HCT116 (cell line): ENCODE data around the gene VAV2. TPM values are rescaled to one million over a fixed set of nuclear protein-coding genes. Genes with fewer than 3 reads are reported as not detected.

Experiments used
- ATAC-seq: fragments of 200-7000 bp; cut with Tn5 transposase; 2 replicates; pipeline ENCODE4 v1.9.1; 2020; ENCODE audit warnings: mild to moderate bottlenecking, moderate library complexity
- BruUV-seq: library from RNA; stranded (reverse); fragments of 400-500 nt; replicated peaks from 2 replicates; lab custom pipeline; 2021; lab: Mats Ljungman, UMichigan
- CTCF ChIA-PET: fragments of 300-600 bp; sonication (Branson Sonifier 250); formaldehyde crosslinking; loops from one replicate; lab custom pipeline; 2021; ENCODE audit warnings: antibody characterized with exemption; lab: Charles Lee
- POLR2A ChIA-PET: fragments of 300-600, 350-600 bp; sonication (Branson Sonifier 250); formaldehyde crosslinking; loops from one replicate; lab custom pipeline; 2021; ENCODE audit warnings: antibody characterized with exemption; lab: Charles Lee
- RAD21 ChIA-PET, 2 experiments: fragments of 300-600 bp; sonication (Branson Sonifier 250); formaldehyde crosslinking; loops; one replicate each; lab custom pipeline; 2023; ENCODE audit warnings: low total read pairs in 2 of 2; ENCODE audit not compliant: uncharacterized antibody in 2 of 2, unreplicated experiment in 2 of 2, low non-redundant PET in 1 of 2; lab: Charles Lee
- DNase-seq: peaks from one replicate; pipeline ENCODE4 v3.0.0-alpha.2; 2010; ENCODE audit warnings: low read depth, low spot score
- H2AFZ ChIP-seq: fragments of 200-600 bp; shearing (Covaris generic), sonication (generic); 2 replicates; pipeline ENCODE4 v1.6.1; 2017; ENCODE audit warnings: low read depth, mixed run types, mixed read lengths, antibody characterized with exemption, low read length; ENCODE audit not compliant: poor library complexity, severe bottlenecking
- H3K27ac ChIP-seq: 2 replicates; pipeline ENCODE4 v1.5.1; 2012; ENCODE audit warnings: low read depth, low read length
- H3K27me3 ChIP-seq: fragments of 200-600 bp; sonication (generic); 2 replicates; pipeline ENCODE4 v1.6.1; 2016; ENCODE audit warnings: mixed run types, low read length, mixed read lengths; ENCODE audit not compliant: insufficient read depth
- H3K36me3 ChIP-seq, 2 experiments: fragments of 200-500 bp in 1 of 2; fragments of 200-600 bp in 1 of 2; sonication (Bioruptor generic) in 1 of 2; sonication (generic) in 1 of 2; 2 replicates each; pipeline versions ENCODE4 v1.5.1 to v1.6.1; 2014 to 2016; ENCODE audit warnings: low read length in 2 of 2, inconsistent platforms in 1 of 2, mixed read lengths in 1 of 2, mixed run types in 1 of 2; ENCODE audit not compliant: insufficient read depth in 2 of 2, control insufficient read depth in 1 of 2
- H3K4me1 ChIP-seq, 2 experiments: fragments of 200-600 bp in 1 of 2; sonication (generic) in 1 of 2; 2 replicates each; pipeline versions ENCODE4 v1.5.1 to v1.6.1; 2012 to 2017; ENCODE audit warnings: low read length in 2 of 2, inconsistent platforms in 1 of 2, mild to moderate bottlenecking in 1 of 2, mixed read lengths in 1 of 2, mixed run types in 1 of 2, moderate library complexity in 1 of 2; ENCODE audit not compliant: insufficient read depth in 2 of 2, control insufficient read depth in 1 of 2
- H3K4me2 ChIP-seq: fragments of 200-600 bp; sonication (generic); 2 replicates; pipeline ENCODE4 v1.6.1; 2017; ENCODE audit warnings: mixed run types, low read length, mixed read lengths
- H3K4me3 ChIP-seq, 2 experiments: fragments of 200-600 bp in 1 of 2; sonication (generic) in 1 of 2; replicated peaks in 1 of 2; 2 replicates each; pipeline ENCODE4 v1.5.1; 2011 to 2016; ENCODE audit warnings: low read length in 2 of 2, control low read depth in 1 of 2, low read depth in 1 of 2, mild to moderate bottlenecking in 1 of 2, mixed read lengths in 1 of 2, mixed run types in 1 of 2
- H3K79me2 ChIP-seq: fragments of 200-600 bp; sonication (generic); 2 replicates; pipeline ENCODE4 v1.6.1; 2017; ENCODE audit warnings: mild to moderate bottlenecking, mixed run types, low read length, moderate library complexity, mixed read lengths; ENCODE audit not compliant: insufficient read depth
- H3K9ac ChIP-seq: fragments of 200-600 bp; sonication (generic); 2 replicates; pipeline ENCODE4 v1.6.1; 2016; ENCODE audit warnings: low read length, mixed read lengths
- H3K9me2 ChIP-seq: fragments of 200-600 bp; sonication (generic), shearing (Covaris generic); 2 replicates; pipeline ENCODE4 v1.6.1; 2017; ENCODE audit warnings: mixed run types, mild to moderate bottlenecking, moderate library complexity; ENCODE audit not compliant: insufficient read depth
- H3K9me3 ChIP-seq, 2 experiments: fragments of 200-500 bp in 1 of 2; fragments of 200-600 bp in 1 of 2; sonication (Bioruptor generic) in 1 of 2; sonication (generic) in 1 of 2; 2 replicates each; pipeline ENCODE4 v1.6.1; 2014 to 2017; ENCODE audit warnings: low read length in 2 of 2, mixed read lengths in 2 of 2, inconsistent platforms in 1 of 2, low read depth in 1 of 2, mild to moderate bottlenecking in 1 of 2, mixed run types in 1 of 2, moderate library complexity in 1 of 2; ENCODE audit not compliant: control insufficient read depth in 1 of 2, insufficient read depth in 1 of 2
- H4K20me1 ChIP-seq: fragments of 200-600 bp; sonication (generic), shearing (Covaris generic); 2 replicates; pipeline ENCODE4 v1.6.1; 2017; ENCODE audit warnings: mixed run types, mild to moderate bottlenecking, moderate library complexity; ENCODE audit not compliant: insufficient read depth
- CTCF ChIP-seq, 3 experiments: fragments of 200-600 bp in 1 of 3; sonication (generic) in 1 of 3; IDR thresholded peaks in 2 of 3; conservative IDR thresholded peaks in 1 of 3; 2 replicates each; pipeline ENCODE4 v1.5.1; 2012 to 2017; ENCODE audit warnings: low read depth in 2 of 3, low read length in 2 of 3, antibody characterized with exemption in 1 of 3, borderline replicate concordance in 1 of 3, control low read depth in 1 of 3, mild to moderate bottlenecking in 1 of 3, mixed read lengths in 1 of 3, mixed run types in 1 of 3, moderate library complexity in 1 of 3; ENCODE audit not compliant: insufficient read depth in 1 of 3
- ELF1 ChIP-seq: IDR thresholded peaks from 2 replicates; pipeline ENCODE4 v1.6.1; 2012; ENCODE audit warnings: low read depth, borderline replicate concordance
- ZFX ChIP-seq: fragments of 450-650 bp; IDR thresholded peaks from 2 replicates; pipeline ENCODE4 v1.6.1; 2017
- intact Hi-C: fragments of 100-400 bp; cut with micrococcal nuclease; formaldehyde crosslinking; loops from 2 replicates; pipeline ENCODE4 v1.10.0; 2022
- total RNA-seq: library from RNA; stranded (reverse); gene quantifications from one replicate; pipeline ENCODE4 v1.2.1, GENCODE V29; 2021; ENCODE audit not compliant: unreplicated experiment

The VAV2 gene
- total RNA-seq, 1 experiment from 2014 or later, result 33.2 TPM

GRCh38 chr9:133906932-133907910 is 84.9 kb downstream of the VAV2 start:
- Histone ChIP-seq H3K9me3 (no peaks in the 10 kb centered on the region), H2AFZ (no peak overlapping the region), H3K4me3 (no peak overlapping the region), H3K36me3 (no peaks in the 10 kb centered on the region), H3K9me2 (no peaks in the 10 kb centered on the region)
- DNase-seq (no peak), ATAC-seq (no peak)
- POLR2A ChIA-PET, result no interaction called here
- no peak for TF ChIP-seq ELF1
- TF ChIP-seq, all 23 proteins: peak for 0
- H4K20me1 ChIP-seq, result no peaks in the 10 kb centered on the region
- H3K9ac ChIP-seq, result no peak overlapping the region
- ChIA-PET RAD21 (no interaction called here), CTCF (no interaction called here)
- no peaks in the 10 kb centered on the region for H3K4me1 ChIP-seq
- no peak overlapping the region for H3K4me2 ChIP-seq
- H3K79me2 ChIP-seq, result peaks cover 38% of the 10 kb centered on the region
- BruUV-seq, result no TSS peak
- no peak overlapping the region for H3K27ac ChIP-seq
- H3K27me3 ChIP-seq, result no peaks in the 10 kb centered on the region
- intact Hi-C loops, result no loop called here

DNA sequence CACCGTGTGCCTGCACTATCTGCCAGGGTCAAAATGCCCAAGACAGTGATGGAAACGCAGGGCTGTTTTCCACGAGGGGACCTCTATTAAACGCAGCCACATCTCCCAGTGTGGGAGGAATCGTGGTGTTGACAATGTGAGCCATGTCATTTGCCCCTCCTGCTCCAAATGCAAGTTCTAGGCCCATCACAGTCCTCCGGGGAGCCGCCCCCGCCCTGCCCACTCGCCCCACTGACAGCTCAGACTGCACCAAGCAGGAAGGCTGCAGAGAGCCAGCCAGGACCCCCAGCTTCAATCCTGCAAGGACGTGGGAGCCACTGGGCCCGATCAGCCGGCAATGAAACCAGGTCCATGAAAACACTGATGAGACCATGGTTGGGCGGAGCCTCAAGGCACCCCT is 85.9 kb downstream of the VAV2 start:
- Histone ChIP-seq H3K79me2 (peaks cover 35% of the 10 kb centered on the region), H3K4me2 (no peak overlapping the region), H3K4me1 (no peaks in the 10 kb centered on the region), H3K9me3 (no peaks in the 10 kb centered on the region), H4K20me1 (no peaks in the 10 kb centered on the region), H3K9me2 (no peaks in the 10 kb centered on the region), H3K27me3 (no peaks in the 10 kb centered on the region), H3K9ac (no peak overlapping the region), H3K4me3 (no peak overlapping the region), H3K27ac (no peak overlapping the region), H3K36me3 (no peaks in the 10 kb centered on the region), H2AFZ (no peak overlapping the region)
- RAD21 ChIA-PET, result no interaction called here
- CTCF ChIA-PET, result no interaction called here
- DNase-seq (no peak), ATAC-seq (no peak)
- POLR2A ChIA-PET, result no interaction called here
- TF ChIP-seq CTCF (IDR thresholded peaks at IDR 0.05 in 2 of 3, conservative IDR thresholded peaks at IDR 0.05 in 1 of 3; ENCODE audit: borderline replicate concordance in 1 of 3, insufficient read depth in 1 of 3, low read depth in 2 of 3, low read length in 2 of 3), result no peak
- no peak for TF ChIP-seq ZFX
- no TSS peak for BruUV-seq
- intact Hi-C loops, result no loop called here
